ENCODE results near the gene TMPRSS13.
A peak's percentile ranks its signal among the peaks of the same experiment; 100 is the strongest.

The TMPRSS13 gene

GRCh38 chr11:117936973-117937372, 7.8 kb upstream of the TMPRSS13 start:
- Histone ChIP-seq H3K4me1 (ENCODE audit: control insufficient read depth, insufficient read depth, low read length) (no peaks in the 10 kb centered on the region), H3K36me3 (ENCODE audit: control insufficient read depth, insufficient read depth, low read length) (no peaks in the 10 kb centered on the region), H3K27me3 (ENCODE audit: control insufficient read depth, insufficient read depth, low read length) (no peaks in the 10 kb centered on the region), H3K9ac (ENCODE audit: low read depth, low read length) (no peak overlapping the region), H3K9me3 (ENCODE audit: control insufficient read depth, insufficient read depth, low read length) (no peaks in the 10 kb centered on the region), H3K27ac (ENCODE audit: low read depth, low read length) (no peak overlapping the region), H3K4me3 (ENCODE audit: low read depth, low read length) (no peak overlapping the region)

GRCh38 chr11:117934526-117935307, 5.5 kb upstream of the TMPRSS13 start:
- Histone ChIP-seq H3K27me3 (ENCODE audit: control insufficient read depth, insufficient read depth, low read length) (no peaks in the 10 kb centered on the region), H3K9me3 (ENCODE audit: control insufficient read depth, insufficient read depth, low read length) (no peaks in the 10 kb centered on the region), H3K4me3 (ENCODE audit: low read depth, low read length) (no peak overlapping the region), H3K36me3 (ENCODE audit: control insufficient read depth, insufficient read depth, low read length) (no peaks in the 10 kb centered on the region), H3K27ac (ENCODE audit: low read depth, low read length) (no peak overlapping the region), H3K9ac (ENCODE audit: low read depth, low read length) (no peak overlapping the region), H3K4me1 (ENCODE audit: control insufficient read depth, insufficient read depth, low read length) (peaks cover 2% of the 10 kb centered on the region)

- Histone ChIP-seq H3K9me3 (ENCODE audit: control insufficient read depth, insufficient read depth, low read length) (no peaks in the 10 kb centered on the region), H3K36me3 (ENCODE audit: control insufficient read depth, insufficient read depth, low read length) (no peaks in the 10 kb centered on the region), H3K27me3 (ENCODE audit: control insufficient read depth, insufficient read depth, low read length) (no peaks in the 10 kb centered on the region), H3K4me1 (ENCODE audit: control insufficient read depth, insufficient read depth, low read length) (peaks cover 8% of the 10 kb centered on the region), H3K27ac (ENCODE audit: low read depth, low read length) (no peak overlapping the region), H3K9ac (ENCODE audit: low read depth, low read length) (no peak overlapping the region), H3K4me3 (ENCODE audit: low read depth, low read length) (no peak overlapping the region)
Observed at GRCh38 chr11:117933930-117934329, 4.7 kb upstream of the TMPRSS13 start.

- Histone ChIP-seq H3K9me3 (ENCODE audit: control insufficient read depth, insufficient read depth, low read length) (no peaks in the 10 kb centered on the region), H3K27ac (ENCODE audit: low read depth, low read length) (no peak overlapping the region), H3K4me3 (ENCODE audit: low read depth, low read length) (no peak overlapping the region), H3K9ac (ENCODE audit: low read depth, low read length) (no peak overlapping the region), H3K36me3 (ENCODE audit: control insufficient read depth, insufficient read depth, low read length) (no peaks in the 10 kb centered on the region), H3K4me1 (ENCODE audit: control insufficient read depth, insufficient read depth, low read length) (peaks cover 12% of the 10 kb centered on the region), H3K27me3 (ENCODE audit: control insufficient read depth, insufficient read depth, low read length) (no peaks in the 10 kb centered on the region)
Observed at GRCh38 chr11:117933475-117933874, 4.3 kb upstream of the TMPRSS13 start.

- Histone ChIP-seq H3K9me3 (ENCODE audit: control insufficient read depth, insufficient read depth, low read length) (no peaks in the 10 kb centered on the region), H3K27me3 (ENCODE audit: control insufficient read depth, insufficient read depth, low read length) (no peaks in the 10 kb centered on the region), H3K36me3 (ENCODE audit: control insufficient read depth, insufficient read depth, low read length) (no peaks in the 10 kb centered on the region), H3K4me3 (ENCODE audit: low read depth, low read length) (no peak overlapping the region), H3K27ac (ENCODE audit: low read depth, low read length) (no peak overlapping the region), H3K4me1 (ENCODE audit: control insufficient read depth, insufficient read depth, low read length) (peaks cover 12% of the 10 kb centered on the region), H3K9ac (ENCODE audit: low read depth, low read length) (no peak overlapping the region)
Observed at GRCh38 chr11:117932947-117933346, 3.7 kb upstream of the TMPRSS13 start.

GRCh38 chr11:117932426-117932825, 3.2 kb upstream of the TMPRSS13 start:
- H3K4me1 ChIP-seq (ENCODE audit: control insufficient read depth, insufficient read depth, low read length) = peaks cover 12% of the 10 kb centered on the region
- no peak overlapping the region for H3K9ac ChIP-seq (ENCODE audit: low read depth, low read length)
- H3K36me3 ChIP-seq (ENCODE audit: control insufficient read depth, insufficient read depth, low read length) = no peaks in the 10 kb centered on the region
- H3K27ac ChIP-seq (ENCODE audit: low read depth, low read length) = no peak overlapping the region
- H3K4me3 ChIP-seq (ENCODE audit: low read depth, low read length) = no peak overlapping the region
- H3K27me3 ChIP-seq (ENCODE audit: control insufficient read depth, insufficient read depth, low read length) = no peaks in the 10 kb centered on the region
- H3K9me3 ChIP-seq (ENCODE audit: control insufficient read depth, insufficient read depth, low read length) = no peaks in the 10 kb centered on the region

GRCh38 chr11:117931971-117932370, 2.8 kb upstream of the TMPRSS13 start:
- Histone ChIP-seq H3K27me3 (ENCODE audit: control insufficient read depth, insufficient read depth, low read length) (no peaks in the 10 kb centered on the region), H3K36me3 (ENCODE audit: control insufficient read depth, insufficient read depth, low read length) (no peaks in the 10 kb centered on the region), H3K9me3 (ENCODE audit: control insufficient read depth, insufficient read depth, low read length) (no peaks in the 10 kb centered on the region), H3K9ac (ENCODE audit: low read depth, low read length) (no peak overlapping the region), H3K27ac (ENCODE audit: low read depth, low read length) (no peak overlapping the region), H3K4me1 (ENCODE audit: control insufficient read depth, insufficient read depth, low read length) (peaks cover 12% of the 10 kb centered on the region), H3K4me3 (ENCODE audit: low read depth, low read length) (no peak overlapping the region)

- H3K27ac ChIP-seq (ENCODE audit: low read depth, low read length) = no peak overlapping the region
- H3K4me3 ChIP-seq (ENCODE audit: low read depth, low read length) = no peak overlapping the region
- no peaks in the 10 kb centered on the region for H3K9me3 ChIP-seq (ENCODE audit: control insufficient read depth, insufficient read depth, low read length)
- H3K27me3 ChIP-seq (ENCODE audit: control insufficient read depth, insufficient read depth, low read length) = no peaks in the 10 kb centered on the region
- no peaks in the 10 kb centered on the region for H3K36me3 ChIP-seq (ENCODE audit: control insufficient read depth, insufficient read depth, low read length)
- peaks cover 12% of the 10 kb centered on the region for H3K4me1 ChIP-seq (ENCODE audit: control insufficient read depth, insufficient read depth, low read length)
- no peak overlapping the region for H3K9ac ChIP-seq (ENCODE audit: low read depth, low read length)
Observed at GRCh38 chr11:117931331-117931950, 2.2 kb upstream of the TMPRSS13 start.

GRCh38 chr11:117930668-117931330, 1.6 kb upstream of the TMPRSS13 start:
- Histone ChIP-seq H3K9ac (ENCODE audit: low read depth, low read length) (no peak overlapping the region), H3K36me3 (ENCODE audit: control insufficient read depth, insufficient read depth, low read length) (no peaks in the 10 kb centered on the region), H3K9me3 (ENCODE audit: control insufficient read depth, insufficient read depth, low read length) (no peaks in the 10 kb centered on the region), H3K4me1 (ENCODE audit: control insufficient read depth, insufficient read depth, low read length) (peaks cover 12% of the 10 kb centered on the region), H3K4me3 (ENCODE audit: low read depth, low read length) (no peak overlapping the region), H3K27ac (ENCODE audit: low read depth, low read length) (no peak overlapping the region), H3K27me3 (ENCODE audit: control insufficient read depth, insufficient read depth, low read length) (no peaks in the 10 kb centered on the region)

GRCh38 chr11:117929916-117930570, 841 bp upstream of the TMPRSS13 start:
- H3K27ac ChIP-seq (ENCODE audit: low read depth, low read length) = peak overlapping the region; percentile 71
- no peak overlapping the region for H3K4me3 ChIP-seq (ENCODE audit: low read depth, low read length)
- peaks cover 12% of the 10 kb centered on the region for H3K4me1 ChIP-seq (ENCODE audit: control insufficient read depth, insufficient read depth, low read length)
- no peaks in the 10 kb centered on the region for H3K27me3 ChIP-seq (ENCODE audit: control insufficient read depth, insufficient read depth, low read length)
- no peak overlapping the region for H3K9ac ChIP-seq (ENCODE audit: low read depth, low read length)
- H3K36me3 ChIP-seq (ENCODE audit: control insufficient read depth, insufficient read depth, low read length) = no peaks in the 10 kb centered on the region
- H3K9me3 ChIP-seq (ENCODE audit: control insufficient read depth, insufficient read depth, low read length) = no peaks in the 10 kb centered on the region
